Stimulated activated CD8-positive, alpha-beta memory T cell treated with anti-CD3 and anti-CD28 coated beads, Interleukin-7, amount 100 ng/mL, for 48 hours (primary cell): ENCODE results near the gene TGFBR2.
A peak's percentile ranks its signal among the peaks of the same experiment; 100 is the strongest.

ENCODE experiments used
- DNase-seq, 2 donors: peaks; one replicate each; pipeline ENCODE4 v3.0.0-alpha.2; 2020; ENCODE audit warnings: low read depth in 1 of 2; ENCODE audit errors: extremely low read depth in 1 of 2

The TGFBR2 gene

DNA sequence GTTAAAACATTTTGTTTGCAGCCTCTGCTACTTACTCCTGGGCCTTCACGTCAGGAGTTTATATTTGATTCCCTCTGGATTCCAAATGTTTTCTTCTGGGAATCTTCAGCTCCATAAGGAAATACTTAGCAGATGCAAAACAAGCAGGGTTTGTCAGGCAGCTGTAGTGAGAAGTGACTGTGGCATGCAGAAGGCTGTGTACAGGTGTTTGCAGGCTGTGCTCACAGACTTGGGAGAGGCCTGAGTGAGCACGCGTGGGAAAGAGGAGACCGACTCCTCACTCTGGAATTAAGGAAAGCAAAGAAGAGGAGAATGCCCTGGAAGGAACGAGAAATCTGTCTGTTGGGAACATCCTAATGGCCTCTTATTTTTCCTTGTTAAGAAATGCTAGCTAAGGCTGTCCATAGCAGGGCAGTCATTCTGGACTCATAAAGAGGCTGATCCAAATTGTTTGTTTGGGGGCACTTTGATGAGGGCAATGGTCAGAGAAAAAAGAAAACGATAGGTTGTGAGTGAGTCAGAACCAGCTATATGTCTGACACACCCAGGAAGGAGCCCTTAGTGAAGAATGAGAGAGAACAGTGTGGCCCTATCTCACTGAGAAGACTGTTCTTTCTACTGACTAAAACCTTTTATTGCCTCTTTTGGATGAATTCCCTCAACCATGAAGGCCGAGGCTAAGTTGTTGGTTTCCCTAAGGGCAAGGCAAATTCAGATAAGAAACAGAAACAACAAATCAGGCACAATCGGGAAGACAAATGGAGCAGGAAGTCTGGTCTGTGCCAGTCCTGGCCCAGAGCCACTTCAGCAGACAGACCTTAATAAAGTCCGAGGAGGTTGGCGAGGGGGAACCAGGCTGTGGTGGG lies 82.6 kb downstream of the TGFBR2 start:
- no peak for DNase-seq

DNA sequence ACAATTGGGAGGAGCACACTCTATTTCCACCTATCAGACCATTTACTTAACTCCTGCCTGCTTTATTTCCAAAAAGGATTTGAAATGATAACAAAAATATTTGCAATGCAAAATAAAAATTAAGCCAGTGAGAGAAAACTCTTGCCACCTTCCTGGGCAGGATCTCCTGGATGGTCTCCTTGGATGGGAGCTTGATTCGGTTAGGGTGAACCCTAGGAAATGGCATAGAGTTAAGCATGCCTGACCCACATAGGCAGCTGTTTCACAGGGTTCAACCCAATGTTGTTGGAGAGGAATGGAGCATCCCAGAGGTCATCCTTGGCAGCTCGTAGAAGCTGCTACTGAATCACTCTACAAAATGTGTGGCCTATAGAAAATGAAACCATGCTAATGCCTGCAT lies 83.8 kb downstream of the TGFBR2 start:
- no peak for DNase-seq

DNA sequence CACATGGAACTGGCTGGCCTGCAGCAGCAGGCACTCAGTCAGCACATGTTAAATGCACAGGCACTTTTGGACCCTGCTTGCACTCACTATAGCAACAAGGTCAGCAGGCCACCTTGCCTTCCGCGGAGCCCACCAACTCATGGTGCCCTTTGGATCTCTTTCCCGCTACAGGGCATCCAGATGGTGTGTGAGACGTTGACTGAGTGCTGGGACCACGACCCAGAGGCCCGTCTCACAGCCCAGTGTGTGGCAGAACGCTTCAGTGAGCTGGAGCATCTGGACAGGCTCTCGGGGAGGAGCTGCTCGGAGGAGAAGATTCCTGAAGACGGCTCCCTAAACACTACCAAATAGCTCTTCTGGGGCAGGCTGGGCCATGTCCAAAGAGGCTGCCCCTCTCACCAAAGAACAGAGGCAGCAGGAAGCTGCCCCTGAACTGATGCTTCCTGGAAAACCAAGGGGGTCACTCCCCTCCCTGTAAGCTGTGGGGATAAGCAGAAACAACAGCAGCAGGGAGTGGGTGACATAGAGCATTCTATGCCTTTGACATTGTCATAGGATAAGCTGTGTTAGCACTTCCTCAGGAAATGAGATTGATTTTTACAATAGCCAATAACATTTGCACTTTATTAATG lies 85.0 kb downstream of the TGFBR2 start:
- DNase-seq, result no peak

DNA sequence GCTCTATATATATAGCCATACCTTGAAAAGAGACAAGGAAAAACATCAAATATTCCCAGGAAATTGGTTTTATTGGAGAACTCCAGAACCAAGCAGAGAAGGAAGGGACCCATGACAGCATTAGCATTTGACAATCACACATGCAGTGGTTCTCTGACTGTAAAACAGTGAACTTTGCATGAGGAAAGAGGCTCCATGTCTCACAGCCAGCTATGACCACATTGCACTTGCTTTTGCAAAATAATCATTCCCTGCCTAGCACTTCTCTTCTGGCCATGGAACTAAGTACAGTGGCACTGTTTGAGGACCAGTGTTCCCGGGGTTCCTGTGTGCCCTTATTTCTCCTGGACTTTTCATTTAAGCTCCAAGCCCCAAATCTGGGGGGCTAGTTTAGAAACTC lies 85.5 kb downstream of the TGFBR2 start:
- no peak for DNase-seq

DNA sequence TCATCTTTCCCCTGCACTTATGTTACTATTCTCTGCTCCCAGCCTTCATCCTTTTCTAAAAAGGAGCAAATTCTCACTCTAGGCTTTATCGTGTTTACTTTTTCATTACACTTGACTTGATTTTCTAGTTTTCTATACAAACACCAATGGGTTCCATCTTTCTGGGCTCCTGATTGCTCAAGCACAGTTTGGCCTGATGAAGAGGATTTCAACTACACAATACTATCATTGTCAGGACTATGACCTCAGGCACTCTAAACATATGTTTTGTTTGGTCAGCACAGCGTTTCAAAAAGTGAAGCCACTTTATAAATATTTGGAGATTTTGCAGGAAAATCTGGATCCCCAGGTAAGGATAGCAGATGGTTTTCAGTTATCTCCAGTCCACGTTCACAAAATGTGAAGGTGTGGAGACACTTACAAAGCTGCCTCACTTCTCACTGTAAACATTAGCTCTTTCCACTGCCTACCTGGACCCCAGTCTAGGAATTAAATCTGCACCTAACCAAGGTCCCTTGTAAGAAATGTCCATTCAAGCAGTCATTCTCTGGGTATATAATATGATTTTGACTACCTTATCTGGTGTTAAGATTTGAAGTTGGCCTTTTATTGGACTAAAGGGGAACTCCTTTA lies 86.2 kb downstream of the TGFBR2 start:
- DNase-seq, result no peak

DNA sequence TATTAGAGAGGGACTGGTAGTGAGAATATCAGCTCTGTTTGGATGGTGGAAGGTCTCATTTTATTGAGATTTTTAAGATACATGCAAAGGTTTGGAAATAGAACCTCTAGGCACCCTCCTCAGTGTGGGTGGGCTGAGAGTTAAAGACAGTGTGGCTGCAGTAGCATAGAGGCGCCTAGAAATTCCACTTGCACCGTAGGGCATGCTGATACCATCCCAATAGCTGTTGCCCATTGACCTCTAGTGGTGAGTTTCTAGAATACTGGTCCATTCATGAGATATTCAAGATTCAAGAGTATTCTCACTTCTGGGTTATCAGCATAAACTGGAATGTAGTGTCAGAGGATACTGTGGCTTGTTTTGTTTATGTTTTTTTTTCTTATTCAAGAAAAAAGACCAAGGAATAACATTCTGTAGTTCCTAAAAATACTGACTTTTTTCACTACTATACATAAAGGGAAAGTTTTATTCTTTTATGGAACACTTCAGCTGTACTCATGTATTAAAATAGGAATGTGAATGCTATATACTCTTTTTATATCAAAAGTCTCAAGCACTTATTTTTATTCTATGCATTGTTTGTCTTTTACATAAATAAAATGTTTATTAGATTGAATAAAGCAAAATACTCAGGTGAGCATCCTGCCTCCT lies 87.2 kb downstream of the TGFBR2 start:
- peak in 1 of 2 donors; percentile 26 for DNase-seq

DNA sequence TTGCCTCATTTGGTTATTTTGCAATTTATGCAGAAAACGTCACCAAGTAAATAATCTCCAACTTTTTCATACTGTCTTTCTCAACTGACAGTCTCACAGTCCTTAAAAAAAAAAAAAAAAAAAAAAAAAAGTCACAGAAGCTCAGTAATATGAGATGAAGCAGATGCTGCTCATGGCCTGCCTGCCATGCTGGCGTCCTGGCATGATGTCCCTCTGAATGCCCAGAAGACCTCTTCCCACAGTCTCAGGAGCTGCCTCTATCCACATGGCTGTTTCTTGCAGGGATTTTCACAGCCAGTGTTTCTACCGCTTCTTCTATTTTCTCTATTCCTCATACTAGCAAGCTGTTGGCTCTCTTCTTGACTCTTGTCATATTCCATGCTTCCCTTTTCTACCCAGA lies 87.7 kb downstream of the TGFBR2 start:
- DNase-seq, result no peak

DNA sequence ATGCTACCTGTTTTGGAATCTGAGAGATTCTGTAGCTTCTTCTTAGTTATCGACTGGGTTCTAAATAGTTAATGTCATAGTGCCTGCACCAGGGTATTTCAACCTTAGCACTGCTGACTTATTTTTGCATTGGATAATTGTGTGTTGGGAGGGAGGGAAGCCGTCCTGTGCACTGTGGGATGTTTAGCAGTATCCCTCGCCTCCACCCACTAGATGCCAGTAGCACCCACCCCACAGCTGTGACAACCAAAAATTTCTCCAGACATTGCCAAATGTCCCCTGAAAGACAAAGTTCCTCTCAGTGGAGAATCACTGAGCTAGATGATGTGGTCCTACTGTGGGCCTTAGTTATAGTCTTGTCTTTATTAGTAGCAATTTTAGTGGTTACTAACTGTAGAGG lies 88.3 kb downstream of the TGFBR2 start:
- no peak for DNase-seq

DNA sequence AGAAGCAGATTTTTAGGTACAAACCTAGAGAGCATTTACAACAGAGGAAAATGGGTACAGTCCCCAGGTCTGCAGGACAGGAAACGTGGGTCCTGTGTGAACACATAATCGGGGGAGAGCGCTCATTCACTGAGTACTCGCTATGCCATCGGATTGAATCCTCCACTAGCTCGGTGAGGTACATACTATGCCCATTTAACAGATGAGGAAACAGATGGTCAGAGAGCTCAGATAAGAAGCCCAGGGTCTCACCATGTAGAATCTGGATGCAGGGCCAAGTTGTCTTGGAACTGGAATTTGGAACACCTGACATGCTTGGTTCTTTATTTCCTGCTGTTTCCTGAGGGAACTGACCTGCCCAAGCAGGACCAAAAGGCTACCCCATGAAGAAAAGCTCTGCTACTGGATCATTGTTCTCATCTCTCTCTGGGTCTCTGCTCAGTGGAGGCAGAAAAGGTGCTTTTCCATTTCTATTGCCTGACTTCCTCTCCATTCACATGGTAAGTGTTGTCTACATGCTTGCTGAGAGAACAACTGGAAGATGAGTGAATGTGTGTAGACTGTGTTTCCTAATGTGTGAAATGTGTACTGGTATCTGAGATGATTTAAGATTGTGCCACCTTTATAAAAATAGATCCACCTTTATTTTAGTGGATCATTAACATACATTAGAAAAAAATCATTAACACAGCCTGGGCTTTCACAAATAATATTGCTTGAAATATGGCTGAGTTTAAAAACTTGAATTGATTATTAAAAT lies 89.1 kb downstream of the TGFBR2 start:
- no peak for DNase-seq

DNA sequence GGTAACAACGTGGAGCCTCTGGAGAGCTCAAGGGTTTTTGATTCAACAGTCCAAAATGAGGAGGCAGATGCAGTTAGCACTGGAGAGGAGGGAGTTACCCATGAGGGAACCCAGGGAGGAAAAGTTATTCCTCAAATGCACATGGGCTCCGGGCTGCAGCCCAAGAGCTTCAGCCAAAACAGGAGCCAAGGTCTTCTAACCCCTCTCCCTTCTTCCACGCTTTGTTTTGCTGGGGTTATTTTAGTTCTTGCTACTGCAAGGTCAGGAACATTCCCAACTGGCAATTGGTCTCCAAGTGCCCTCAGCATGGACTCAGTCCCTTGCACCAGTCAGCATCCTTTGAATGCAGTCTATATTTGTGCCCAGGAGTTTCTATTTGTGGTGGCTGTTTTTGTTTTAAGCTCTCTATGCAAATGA lies 90.0 kb downstream of the TGFBR2 start:
- DNase-seq, result no peak

DNA sequence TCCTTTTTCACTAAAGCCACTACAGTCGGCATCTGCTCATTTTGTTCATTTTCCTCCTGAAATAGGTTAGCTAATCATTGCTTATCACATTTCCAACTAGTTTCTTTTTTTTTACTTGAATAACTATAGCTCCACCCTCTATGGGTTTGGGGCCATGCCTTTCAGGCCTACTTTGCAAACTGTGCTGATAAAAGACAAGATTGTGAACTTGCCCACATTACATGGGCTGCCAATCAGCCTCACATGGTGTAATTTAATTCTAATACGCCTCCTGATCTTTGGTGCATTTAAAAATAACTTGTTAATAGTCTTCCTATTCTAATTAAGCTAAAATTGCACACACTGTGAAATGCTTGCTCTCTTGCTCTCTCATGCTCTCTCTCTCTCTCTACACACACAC lies 90.5 kb downstream of the TGFBR2 start:
- DNase-seq, result no peak

DNA sequence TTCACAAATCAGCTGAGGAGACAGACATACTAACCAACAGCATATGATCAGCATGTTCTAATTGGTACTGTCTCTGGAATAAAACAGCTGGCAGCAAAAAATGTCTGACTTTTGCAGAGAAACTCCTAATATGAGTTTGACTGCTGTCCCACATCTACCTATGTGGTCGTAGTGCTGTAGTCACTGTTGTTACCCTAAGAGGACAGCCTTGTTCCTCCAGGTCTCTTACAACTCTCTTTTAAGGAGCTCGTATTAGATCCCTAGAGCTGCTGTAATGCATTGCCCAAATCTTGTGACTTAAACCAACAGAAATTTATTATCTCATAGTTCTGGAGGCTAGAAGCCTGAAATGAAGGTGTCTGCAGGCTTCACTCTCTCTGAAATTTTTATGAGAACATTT lies 92.1 kb downstream of the TGFBR2 start:
- no peak for DNase-seq

DNA sequence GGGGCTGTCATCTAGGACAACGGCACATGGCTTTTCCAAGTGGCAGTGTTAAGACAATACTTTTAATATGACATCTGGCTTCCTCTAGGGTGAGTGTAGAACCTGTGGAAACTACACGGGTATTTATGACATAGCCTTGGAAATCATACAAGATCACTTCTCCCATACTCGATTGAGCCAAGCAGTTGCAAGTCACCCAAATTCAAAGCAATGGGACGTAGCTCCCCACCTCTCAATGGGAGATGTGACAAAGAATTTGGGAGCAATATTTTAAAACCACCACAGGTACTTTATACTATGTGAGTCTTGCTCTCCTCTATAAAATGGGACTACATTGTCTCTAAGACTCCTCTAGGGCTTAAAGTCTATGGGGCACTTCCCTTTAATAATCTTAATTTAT lies 93.5 kb downstream of the TGFBR2 start:
- no peak for DNase-seq

DNA sequence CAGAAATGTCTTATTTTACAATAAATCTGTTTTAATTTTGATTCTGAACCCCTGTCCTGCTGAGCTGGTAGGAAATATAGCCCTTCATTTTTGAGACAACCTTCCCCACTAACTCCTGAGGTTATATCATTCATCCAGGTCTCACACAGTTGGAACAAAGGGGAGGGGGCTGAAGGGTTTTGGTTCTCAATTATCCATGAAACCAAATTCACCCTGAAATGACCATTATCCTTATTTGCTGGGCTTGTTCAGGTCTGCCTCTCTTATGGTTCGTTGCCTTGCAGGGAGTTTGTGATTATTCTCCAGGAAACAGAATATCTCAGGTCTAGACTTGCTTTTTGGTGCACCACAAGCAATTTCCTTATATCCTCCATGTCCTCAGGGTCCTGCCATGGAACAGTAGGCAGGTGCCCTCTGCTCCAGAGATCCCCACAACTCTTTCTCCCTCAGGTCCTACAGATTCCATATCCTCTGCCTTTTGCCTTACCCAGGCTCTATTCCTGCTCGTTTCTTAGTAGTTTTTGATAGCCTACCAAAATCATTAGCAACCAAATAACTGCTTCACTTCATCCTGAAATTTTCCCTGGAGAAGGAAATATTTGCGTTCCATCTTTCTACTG lies 94.4 kb downstream of the TGFBR2 start:
- DNase-seq, result no peak

DNA sequence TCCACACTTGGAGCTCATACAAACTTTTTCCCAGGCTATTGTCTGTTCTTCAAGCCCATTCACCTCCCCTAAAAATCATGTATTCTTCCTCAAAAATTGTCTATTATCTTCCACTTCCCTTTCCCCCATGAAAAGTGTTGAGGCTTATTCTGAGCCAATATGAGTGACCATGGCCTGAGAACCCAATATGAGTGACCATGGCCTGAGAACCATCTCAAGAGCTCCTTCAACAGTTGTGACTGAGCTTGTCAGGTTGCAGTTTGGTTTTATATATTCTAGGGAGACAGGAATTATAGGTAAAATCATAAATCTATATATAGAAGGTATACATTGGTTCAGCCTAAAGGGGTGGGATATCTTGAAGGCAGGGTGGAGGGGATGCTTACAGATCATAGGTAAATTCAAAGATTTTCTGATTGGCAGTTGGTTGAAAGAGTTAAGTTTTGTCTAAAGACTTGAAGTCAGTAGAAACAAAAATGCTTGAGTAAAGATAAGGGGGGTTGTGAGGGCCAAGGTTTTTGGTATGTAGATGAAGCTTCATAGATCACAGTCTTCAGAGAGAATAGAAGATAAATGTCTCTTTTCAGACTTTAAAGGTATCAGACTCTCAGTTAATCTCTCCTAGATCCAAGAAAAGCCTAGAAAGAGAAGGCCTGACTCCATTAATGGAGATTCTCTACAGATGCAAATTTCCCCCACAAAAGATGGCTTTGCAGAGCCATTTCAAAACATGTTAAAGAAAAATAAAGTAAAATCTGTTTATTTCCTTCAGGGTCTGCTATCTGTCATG lies 95.8 kb downstream of the TGFBR2 start:
- no peak for DNase-seq

DNA sequence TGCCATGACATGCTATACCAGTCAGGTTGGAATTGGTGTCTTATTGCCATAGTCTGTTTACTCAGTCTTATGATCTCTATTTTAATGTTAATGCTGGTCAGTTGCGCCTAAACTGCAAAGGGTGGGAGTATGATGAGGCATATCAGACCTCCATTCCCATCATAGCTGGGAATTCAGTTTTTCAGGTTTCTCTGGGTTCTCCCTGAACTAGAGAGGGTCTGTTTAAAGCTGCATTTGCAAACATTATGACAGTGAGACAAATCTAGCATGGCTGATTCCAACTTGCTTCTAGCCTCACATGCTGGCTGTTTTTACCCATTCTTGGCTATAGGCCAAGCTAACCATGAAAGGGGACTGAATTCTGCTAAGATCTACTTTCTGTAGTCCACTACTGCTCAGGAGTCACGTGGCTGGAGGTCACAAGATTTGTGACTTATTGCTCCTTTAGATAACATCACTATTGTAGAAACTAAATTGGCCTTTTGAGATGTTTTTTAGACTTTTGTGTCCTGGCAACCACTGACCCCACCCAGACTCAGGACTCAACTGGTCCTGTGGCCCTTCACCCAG lies 96.5 kb downstream of the TGFBR2 start:
- DNase-seq, result no peak

DNA sequence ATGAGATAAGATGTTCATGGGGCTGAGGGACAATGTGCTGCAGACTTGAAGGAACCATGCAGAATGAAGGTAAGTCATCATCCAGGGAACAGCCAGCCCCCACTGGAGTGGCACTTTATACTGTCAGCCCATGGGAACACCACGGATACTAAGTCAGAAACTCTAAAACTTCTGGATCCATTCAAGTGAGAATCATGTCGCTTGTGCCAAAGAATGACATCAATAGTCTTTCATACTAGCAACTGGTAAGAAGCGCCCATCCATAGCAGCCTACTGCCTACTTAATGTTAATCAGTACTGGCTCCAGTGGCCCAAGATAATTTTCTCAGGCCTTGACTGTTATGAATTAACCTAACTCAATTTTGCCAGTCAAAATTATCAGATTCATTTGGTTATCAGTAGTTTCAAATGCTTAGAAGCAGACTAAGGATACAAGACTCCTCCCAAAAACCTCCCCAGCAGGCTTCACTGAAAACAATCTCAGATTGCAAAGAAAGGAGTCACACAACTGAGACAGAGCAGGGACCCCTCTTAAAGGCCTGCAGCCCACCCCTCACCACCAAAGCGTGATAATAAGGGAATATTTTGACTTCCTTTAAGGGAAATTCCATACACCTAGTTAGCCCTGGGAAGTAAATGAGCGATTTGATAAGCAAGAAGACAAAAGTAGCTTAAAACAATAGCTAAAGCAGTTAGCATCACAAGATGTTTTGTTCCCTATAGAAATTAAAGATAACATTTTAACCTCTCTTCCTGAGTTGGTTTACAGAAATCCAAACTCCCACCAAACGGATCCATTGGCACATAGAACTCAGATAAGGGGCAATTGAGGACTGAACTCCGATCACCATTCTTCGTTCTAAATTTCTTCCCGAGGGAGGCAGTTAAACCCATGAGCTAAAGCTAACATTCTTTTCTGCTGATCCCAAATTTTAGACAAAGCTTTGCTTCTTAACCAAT lies 98.8 kb downstream of the TGFBR2 start:
- no peak for DNase-seq

DNA sequence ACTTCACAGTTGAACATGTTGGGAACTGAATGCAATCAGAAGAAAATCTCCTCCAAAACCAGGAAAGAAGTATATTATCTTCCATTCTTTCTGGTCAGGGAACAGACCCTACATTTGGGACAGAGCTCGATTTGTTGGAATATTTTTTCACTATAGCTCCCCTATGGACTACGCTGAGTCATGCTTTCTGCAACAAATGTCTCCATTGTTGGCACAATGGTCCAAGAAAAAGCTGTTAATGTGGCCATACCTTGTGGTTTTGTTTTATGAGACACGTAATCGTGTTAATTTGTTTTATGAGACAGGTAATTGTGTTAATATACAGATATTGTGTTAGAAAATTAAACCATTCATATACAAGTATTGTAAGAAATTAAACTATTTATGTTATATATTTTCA lies 101.4 kb downstream of the TGFBR2 start:
- DNase-seq, result no peak
